Choroid plexus epithelial cell (primary cell): ENCODE data around the gene DLG1.
A peak's percentile ranks its signal among the peaks of the same experiment; 100 is the strongest.

ENCODE experiments used
- DNase-seq: peaks from one replicate; pipeline ENCODE4 v3.0.0-alpha.2; 2010; ENCODE audit warnings: low read depth
- H3K4me3 ChIP-seq: 2 replicates; pipeline ENCODE4 v1.5.1; 2011; ENCODE audit warnings: low read depth, mild to moderate bottlenecking, control low read depth, low read length, moderate library complexity
- CTCF ChIP-seq: conservative IDR thresholded peaks from 2 replicates; pipeline ENCODE4 v1.5.1; 2011; ENCODE audit warnings: low read depth, mild to moderate bottlenecking, control low read depth, inconsistent platforms, low read length, moderate library complexity

DLG1 gene

DNA sequence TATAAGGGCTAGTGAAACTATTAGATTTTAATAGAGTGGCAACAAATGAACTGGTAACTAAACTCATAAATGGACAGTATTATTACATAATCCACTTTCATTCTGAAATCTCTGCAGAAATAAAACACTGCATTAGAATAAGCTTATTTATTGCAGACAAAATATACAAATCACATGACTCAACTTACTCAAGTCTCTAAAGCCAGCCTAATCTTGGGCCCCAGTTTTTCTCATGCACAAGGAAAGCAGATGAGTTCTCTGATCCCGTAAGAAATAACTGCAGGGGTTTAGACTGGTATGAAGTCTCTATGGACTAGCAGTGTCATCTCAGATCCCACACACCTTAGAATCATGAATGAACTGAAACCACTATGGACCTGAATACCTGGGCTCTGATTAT lies 5.8 kb downstream of the DLG1 start:
- no peak for TF ChIP-seq CTCF
- DNase-seq, result peak; percentile 25
- no peak overlapping the region for H3K4me3 ChIP-seq

DNA sequence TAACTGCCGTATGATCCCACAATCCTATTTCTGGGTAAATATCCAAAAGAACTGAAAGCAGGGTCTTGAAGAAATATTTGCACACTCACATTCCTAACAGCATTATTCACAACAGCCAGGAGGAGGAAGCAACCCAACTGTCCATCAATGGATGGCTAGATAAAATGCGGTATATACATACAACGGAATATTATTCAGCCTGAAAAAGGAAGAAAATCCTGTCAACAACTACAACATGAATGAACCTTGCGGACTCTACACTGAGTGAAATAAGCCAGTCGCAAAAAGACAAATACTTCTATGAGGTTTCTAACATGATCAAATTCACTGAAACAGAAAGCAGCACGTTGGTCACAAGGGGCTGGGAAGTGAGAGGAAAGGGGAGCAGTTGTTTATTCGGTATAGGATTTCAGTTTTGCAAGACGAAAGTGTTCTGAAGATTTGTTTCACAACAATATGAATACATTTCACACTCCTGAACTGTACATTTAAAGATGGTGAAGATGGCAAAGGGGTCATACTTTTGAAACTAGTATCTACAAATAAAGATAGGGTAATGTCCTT lies 6.2 kb downstream of the DLG1 start:
- DNase-seq, result peak; percentile 76

GRCh38 chr3:197289726-197290125 lies 8.7 kb downstream of the DLG1 start:
- peak; percentile 32 for DNase-seq
- TF ChIP-seq CTCF, result no peak
- H3K4me3 ChIP-seq, result no peak overlapping the region

More for the DNA sequence above, 6.2 kb downstream of the DLG1 start:
- no peak for TF ChIP-seq CTCF
- H3K4me3 ChIP-seq, result no peak overlapping the region

GRCh38 chr3:197286678-197287077 lies 11.7 kb downstream of the DLG1 start:
- DNase-seq, result no peak
- TF ChIP-seq CTCF, result no peak
- no peak overlapping the region for H3K4me3 ChIP-seq

DNA sequence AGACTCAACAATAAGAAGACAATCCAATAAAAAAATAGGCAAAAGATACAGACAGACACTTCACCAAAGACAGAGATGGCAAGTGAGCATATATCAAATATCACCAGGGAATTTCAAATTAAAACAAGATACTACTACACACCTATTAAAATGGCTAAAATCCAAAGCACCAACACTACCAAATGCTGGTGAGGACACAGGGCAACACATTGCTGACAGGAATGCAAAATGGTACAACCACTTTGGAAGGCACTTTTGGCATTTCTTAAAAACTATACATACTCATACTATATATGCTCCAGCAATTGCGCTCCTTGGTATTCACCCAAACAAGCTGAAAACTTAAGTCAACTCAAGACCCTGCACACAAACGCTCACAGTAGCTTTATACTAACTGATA lies 12.9 kb downstream of the DLG1 start:
- DNase-seq, result no peak
- TF ChIP-seq CTCF, result no peak
- no peak overlapping the region for H3K4me3 ChIP-seq

DNA sequence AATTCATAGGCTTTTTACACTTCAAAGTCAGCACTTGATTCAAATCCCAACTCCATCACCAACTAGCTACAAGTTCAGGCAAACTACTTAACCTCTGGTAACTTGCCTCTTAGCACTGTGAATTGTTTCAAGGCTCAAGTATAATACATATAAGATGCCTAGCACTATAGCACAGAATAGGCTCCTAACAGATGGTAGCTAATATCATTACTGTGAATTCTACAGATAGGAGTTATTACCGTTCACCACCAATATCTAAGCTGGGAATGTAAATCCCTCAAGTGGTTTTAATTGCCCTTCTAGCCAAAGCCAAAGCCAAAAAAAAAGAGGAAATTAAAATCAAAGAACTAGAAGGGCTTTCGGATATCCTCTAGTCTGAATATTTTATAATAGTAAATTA lies 15.4 kb downstream of the DLG1 start:
- TF ChIP-seq CTCF, result no peak
- no peak for DNase-seq
- H3K4me3 ChIP-seq, result no peak overlapping the region

DNA sequence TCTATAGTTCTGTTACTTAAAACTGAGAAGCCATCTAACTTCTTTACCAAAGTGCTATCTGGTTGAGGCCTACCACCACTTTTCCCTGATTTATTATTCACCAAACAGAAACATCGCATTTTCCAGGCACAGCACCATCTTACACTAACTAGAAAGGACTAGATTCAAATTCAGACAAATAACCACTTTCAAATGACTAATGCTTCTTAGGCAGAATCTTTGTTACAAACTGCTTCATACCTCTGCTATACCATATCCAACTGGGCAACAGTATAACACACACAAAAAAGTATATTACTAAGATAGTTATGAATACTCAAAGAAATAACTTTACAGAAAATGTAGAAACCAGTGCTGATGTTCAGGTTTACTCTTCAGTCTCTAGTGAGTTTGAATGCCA lies 16.6 kb downstream of the DLG1 start:
- no peak for TF ChIP-seq CTCF
- DNase-seq, result no peak
- H3K4me3 ChIP-seq, result no peak overlapping the region
